OCI-LY3 (cell line): ENCODE results near the gene TSNAXIP1.

Experiments
- H2AFZ ChIP-seq: fragments of 200-600, 300-600 bp; shearing (Covaris generic); 2 replicates; pipeline ENCODE4 v1.6.0; 2014; ENCODE audit warnings: antibody characterized with exemption, low read depth, low read length
- H3K27ac ChIP-seq: fragments of 200-600, 300-600 bp; sonication (generic); 2 replicates; pipeline ENCODE4 v1.5.1; 2014; ENCODE audit warnings: mild to moderate bottlenecking, low read length, moderate library complexity, mixed read lengths
- H3K27me3 ChIP-seq: fragments of 200-600, 300-600 bp; sonication (generic); 2 replicates; pipeline ENCODE4 v1.6.1; 2014; ENCODE audit warnings: low read depth, low read length, mixed read lengths
- H3K36me3 ChIP-seq: fragments of 200-600, 300-600 bp; sonication (generic); replicated peaks from 2 replicates; pipeline ENCODE3; 2014; ENCODE audit warnings: low read depth, low read length, mixed read lengths
- H3K4me1 ChIP-seq: fragments of 300-600, 200-600 bp; sonication (generic); 2 replicates; pipeline ENCODE4 v1.6.1; 2014; ENCODE audit warnings: low read length, mixed read lengths
- H3K4me2 ChIP-seq: fragments of 200-600, 300-600 bp; sonication (generic); 2 replicates; pipeline ENCODE4 v1.6.1; 2014; ENCODE audit warnings: low read length, mixed read lengths
- H3K4me3 ChIP-seq: fragments of 300-600, 200-600 bp; sonication (generic); 2 replicates; pipeline ENCODE4 v1.5.1; 2014; ENCODE audit warnings: antibody characterized with exemption, mild to moderate bottlenecking, low read length, moderate library complexity
- H3K79me2 ChIP-seq: fragments of 300-600, 200-600 bp; shearing (Covaris generic); 2 replicates; pipeline ENCODE4 v1.6.1; 2014; ENCODE audit warnings: mild to moderate bottlenecking, low read length, mixed read lengths
- H3K9ac ChIP-seq: fragments of 300-600, 200-600 bp; shearing (Covaris generic); 2 replicates; pipeline ENCODE4 v1.6.0; 2014; ENCODE audit warnings: mild to moderate bottlenecking, low read length, moderate library complexity
- H3K9me3 ChIP-seq: fragments of 200-600, 300-600 bp; shearing (Covaris generic); 2 replicates; pipeline ENCODE4 v1.6.1; 2014; ENCODE audit warnings: low read length, mixed read lengths; ENCODE audit not compliant: insufficient read depth
- H4K20me1 ChIP-seq: fragments of 200-600, 300-600 bp; sonication (generic); 2 replicates; pipeline ENCODE4 v1.6.1; 2016; ENCODE audit warnings: low read length, mixed read lengths; ENCODE audit not compliant: insufficient read depth
- CTCF ChIP-seq: fragments of 200-600, 300-600 bp; sonication (generic); IDR thresholded peaks from 2 replicates; pipeline ENCODE4 v1.5.1; 2014; ENCODE audit warnings: antibody characterized with exemption, low read length, low read depth
- EZH2phosphoT487 ChIP-seq: fragments of 200-600 bp; shearing (Covaris generic); IDR thresholded peaks from 2 replicates; pipeline ENCODE4 v1.6.1; 2018; ENCODE audit warnings: antibody characterized with exemption, mixed run types, low read depth

The TSNAXIP1 gene

GRCh38 chr16:67846320-67847063, 39.8 kb downstream of the TSNAXIP1 start, which contains the start of gene NUTF2:
NUTF2 (plus strand) TSS chr16:67846933; CDS start chr16:67865131, 18,198 bp downstream.
- Histone ChIP-seq H4K20me1 (peaks cover 5% of the 10 kb centered on the region; the same call in 1 of the 2 replicates), H3K4me3 (peak within 1 kb of the TSS; percentile 93), H3K9ac (peak within 1 kb of the TSS; percentile 97), H3K36me3 (peaks cover 5% of the 10 kb centered on the region), H3K9me3 (no peaks in the 10 kb centered on the region), H3K4me2 (peak within 1 kb of the TSS; percentile 97), H3K79me2 (peaks cover 75% of the 10 kb centered on the region), H3K27ac (peak within 1 kb of the TSS; percentile 83), H2AFZ (peak within 1 kb of the TSS; percentile 57), H3K27me3 (no peaks in the 10 kb centered on the region), H3K4me1 (peaks cover 28% of the 10 kb centered on the region)
- TF ChIP-seq CTCF = no peak
- TF ChIP-seq EZH2phosphoT487 = no peak

- H3K27ac ChIP-seq = peak within 1 kb of the TSS; percentile 83
- H4K20me1 ChIP-seq = peaks cover 5% of the 10 kb centered on the region; the same call in 1 of the 2 replicates
- H3K9me3 ChIP-seq = no peaks in the 10 kb centered on the region
- H3K27me3 ChIP-seq = no peaks in the 10 kb centered on the region
- H3K4me2 ChIP-seq = peak within 1 kb of the TSS; percentile 97
- peak within 1 kb of the TSS; percentile 97 for H3K9ac ChIP-seq
- no peak for TF ChIP-seq EZH2phosphoT487
- TF ChIP-seq CTCF = no peak
- peak within 1 kb of the TSS; percentile 93 for H3K4me3 ChIP-seq
- H3K79me2 ChIP-seq = peaks cover 82% of the 10 kb centered on the region
- peaks cover 26% of the 10 kb centered on the region for H3K4me1 ChIP-seq
- H2AFZ ChIP-seq = peak within 1 kb of the TSS; percentile 57
- peaks cover 5% of the 10 kb centered on the region for H3K36me3 ChIP-seq
These were observed 40.6 kb downstream of the TSNAXIP1 start, which contains the start of gene CENPT for GRCh38 chr16:67847064-67847861. CENPT (minus strand) TSS chr16:67847693; CDS start chr16:67833859, 13,834 bp downstream.

GRCh38 chr16:67848118-67848517, 41.4 kb downstream of the TSNAXIP1 start:
- TF ChIP-seq CTCF (no peak), EZH2phosphoT487 (no peak)
- H3K79me2 ChIP-seq = peaks cover 81% of the 10 kb centered on the region
- H3K4me3 ChIP-seq = peak overlapping the region; percentile 93
- no peak overlapping the region for H3K27ac ChIP-seq
- H2AFZ ChIP-seq = no peak overlapping the region
- peaks cover 23% of the 10 kb centered on the region for H3K4me1 ChIP-seq
- no peaks in the 10 kb centered on the region for H3K9me3 ChIP-seq
- peaks cover 5% of the 10 kb centered on the region for H3K36me3 ChIP-seq
- peaks cover 5% of the 10 kb centered on the region; the same call in 1 of the 2 replicates for H4K20me1 ChIP-seq
- peak overlapping the region; percentile 97 for H3K9ac ChIP-seq
- peak overlapping the region; percentile 74 for H3K4me2 ChIP-seq
- no peaks in the 10 kb centered on the region for H3K27me3 ChIP-seq

GRCh38 chr16:67853670-67854069, 47.0 kb downstream of the TSNAXIP1 start:
- H3K9me3 ChIP-seq = no peaks in the 10 kb centered on the region
- TF ChIP-seq EZH2phosphoT487 (no peak), CTCF (no peak)
- peaks cover 96% of the 10 kb centered on the region for H3K79me2 ChIP-seq
- no peak overlapping the region for H3K4me2 ChIP-seq
- no peak overlapping the region for H3K4me3 ChIP-seq
- peaks cover 8% of the 10 kb centered on the region for H3K36me3 ChIP-seq
- H3K27ac ChIP-seq = no peak overlapping the region
- no peak overlapping the region for H3K9ac ChIP-seq
- H3K27me3 ChIP-seq = no peaks in the 10 kb centered on the region
- peaks cover 28% of the 10 kb centered on the region for H4K20me1 ChIP-seq
- H3K4me1 ChIP-seq = no peaks in the 10 kb centered on the region
- no peak overlapping the region for H2AFZ ChIP-seq
